HL-60 (cell line): ENCODE results near the gene NINJ2.
"Not testable (repeated sequence)": the region's sequence is repeated elsewhere in the genome, so short reads cannot be mapped to it uniquely, and the experiment has no call there.

Experiments used
- DNase-seq, 2 experiments: peaks; one replicate each; pipeline ENCODE4 v3.0.0-alpha.2; 2010 to 2020; ENCODE audit warnings: low read depth in 1 of 2, low spot score in 1 of 2
- H3K27ac ChIP-seq: fragments of 250-450 bp; sonication (Bioruptor Pico); replicated peaks from 2 replicates; pipeline ENCODE4 v1.5.1; 2020; ENCODE audit warnings: mild to moderate bottlenecking, moderate library complexity
- H3K27me3 ChIP-seq: fragments of 250-450 bp; sonication (Bioruptor Pico); 2 replicates; pipeline ENCODE4 v1.5.1; 2021; ENCODE audit warnings: mild to moderate bottlenecking, moderate library complexity; ENCODE audit not compliant: insufficient read depth, poor library complexity, severe bottlenecking
- H3K4me3 ChIP-seq: replicated peaks from 2 replicates; pipeline ENCODE4 v1.5.1; 2011; ENCODE audit warnings: mild to moderate bottlenecking, control low read depth, low read length; ENCODE audit not compliant: insufficient read depth
- CTCF ChIP-seq: IDR thresholded peaks from one replicate; pipeline ENCODE4 v1.5.1; 2011; ENCODE audit warnings: low read length, control low read depth, inconsistent platforms; ENCODE audit not compliant: insufficient read depth
- GABPA ChIP-seq: IDR thresholded peaks from 2 replicates; pipeline ENCODE4 v1.6.1; 2012; ENCODE audit warnings: low read depth
- POLR2AphosphoS5 ChIP-seq: IDR thresholded peaks from 2 replicates; pipeline ENCODE4 v1.6.1; 2012; ENCODE audit warnings: low read depth
- REST ChIP-seq: IDR thresholded peaks from 2 replicates; pipeline ENCODE4 v1.6.1; 2012; ENCODE audit warnings: low read depth; ENCODE audit not compliant: insufficient replicate concordance
- SPI1 ChIP-seq: IDR thresholded peaks from 2 replicates; pipeline ENCODE4 v1.6.1; 2012; ENCODE audit warnings: low read depth, mild to moderate bottlenecking, borderline replicate concordance

The NINJ2 gene

DNA sequence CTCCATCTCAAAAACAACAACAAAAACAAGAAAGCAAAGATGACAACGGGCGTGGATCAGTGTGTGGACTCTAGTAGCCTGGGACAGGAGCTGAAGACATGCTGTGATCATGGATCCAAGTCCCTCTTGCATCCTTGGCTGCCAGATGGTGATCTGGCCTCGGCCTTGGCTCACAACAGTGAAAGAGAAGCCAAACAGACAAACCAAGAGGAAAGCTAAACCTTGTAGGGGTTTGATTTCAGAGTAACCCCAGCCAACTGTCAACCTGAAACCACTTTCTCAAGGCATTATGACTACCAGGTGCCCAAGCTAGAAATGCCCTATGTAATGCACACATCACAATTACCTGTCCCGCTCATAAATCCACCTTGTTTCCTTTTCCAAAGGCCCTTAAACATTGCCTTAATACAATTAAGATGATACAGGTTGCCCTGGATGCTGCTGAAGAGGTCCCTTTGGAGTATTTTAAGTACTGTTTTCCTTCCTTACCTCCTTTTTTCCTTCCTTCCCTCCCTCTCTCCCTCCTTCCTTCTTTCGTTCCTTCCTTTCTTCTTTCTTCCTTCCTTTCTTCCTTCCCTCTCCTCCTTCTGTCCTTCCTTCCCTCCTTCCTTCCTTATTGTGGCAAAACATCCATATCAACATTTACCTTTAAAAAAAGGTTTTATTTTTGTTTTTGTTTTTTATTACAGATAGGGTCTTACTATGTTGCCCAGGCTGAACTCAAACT is 41.4 kb upstream of the NINJ2 start:
- Histone ChIP-seq H3K4me3 (no peak overlapping the region), H3K27ac (no peak overlapping the region), H3K27me3 (no peaks in the 10 kb centered on the region)
- TF ChIP-seq CTCF (no peak), REST (no peak), GABPA (no peak), SPI1 (no peak), POLR2AphosphoS5 (no peak)
- no peak for DNase-seq

GRCh38 chr12:701896-702539 is 38.8 kb upstream of the NINJ2 start:
- Histone ChIP-seq H3K27ac (no peak overlapping the region), H3K27me3 (no peaks in the 10 kb centered on the region), H3K4me3 (no peak overlapping the region)
- TF ChIP-seq CTCF (no peak), POLR2AphosphoS5 (no peak), SPI1 (no peak), REST (no peak), GABPA (no peak)
- no peak for DNase-seq

GRCh38 chr12:700016-700415 is 36.8 kb upstream of the NINJ2 start:
- Histone ChIP-seq H3K27ac (no peak overlapping the region), H3K4me3 (no peak overlapping the region), H3K27me3 (no peaks in the 10 kb centered on the region)
- no peak for DNase-seq
- TF ChIP-seq GABPA (no peak), CTCF (no peak), REST (no peak), POLR2AphosphoS5 (no peak), SPI1 (no peak)

DNA sequence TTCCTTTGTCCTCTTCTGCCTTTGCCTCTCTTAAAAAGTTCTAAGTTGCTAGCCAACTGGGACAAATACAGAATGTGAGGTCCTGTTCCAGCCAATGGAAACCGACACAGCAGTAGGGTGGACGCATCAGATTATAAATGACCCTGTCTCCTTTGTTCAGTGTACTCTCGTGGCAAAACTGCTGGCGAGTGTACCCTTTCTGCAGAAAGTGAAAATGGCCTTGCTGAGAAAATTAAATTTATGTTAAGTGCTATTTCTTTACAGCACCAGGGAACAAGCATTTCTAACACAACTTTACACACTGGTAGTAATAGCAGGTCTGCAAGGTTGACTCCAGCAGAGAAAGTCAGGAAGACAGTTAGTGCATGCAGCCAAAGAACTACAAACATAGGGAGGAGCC is 35.0 kb upstream of the NINJ2 start:
- not testable (repeated sequence) for H3K27ac ChIP-seq, DNase-seq, H3K27me3 ChIP-seq, H3K4me3 ChIP-seq
